ENCODE data around the gene IGF2BP2.

Gene IGF2BP2

GRCh38 chr3:185753354-185753753 is 71.5 kb downstream of the IGF2BP2 start:
- peaks cover 31% of the 10 kb centered on the region for H3K9me3 Mint-ChIP-seq
- no peaks in the 10 kb centered on the region for H3K27me3 Mint-ChIP-seq (ENCODE audit: low read depth, poor library complexity)
- TF ChIP-seq CTCF (IDR thresholded peaks at IDR 0.05), result no peak
- H3K4me1 Mint-ChIP-seq, result peaks cover 39% of the 10 kb centered on the region
- no peak overlapping the region for H3K4me3 Mint-ChIP-seq
- DNase-seq, result no peak
- no peak overlapping the region for H3K27ac Mint-ChIP-seq
- peaks cover 79% of the 10 kb centered on the region for H3K36me3 Mint-ChIP-seq (ENCODE audit: low read depth)

DNA sequence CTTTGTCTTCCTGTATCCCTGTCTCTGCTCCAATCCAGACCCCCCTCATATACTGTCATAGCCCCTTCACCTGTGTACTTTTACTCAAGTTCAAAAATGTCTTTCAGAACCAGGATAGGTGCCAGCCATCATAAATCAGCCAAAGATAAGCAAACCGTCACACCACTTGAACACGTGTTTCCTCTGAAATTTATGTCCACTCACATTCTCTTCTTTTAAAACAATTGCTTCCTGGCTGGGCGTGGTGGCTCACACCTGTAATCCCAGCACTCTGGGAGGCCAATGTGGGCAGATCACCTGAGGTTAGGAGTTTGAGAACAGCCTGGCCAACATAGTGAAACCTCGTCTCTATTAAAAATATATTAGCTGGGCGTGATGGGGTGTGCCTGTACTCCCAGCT is 74.1 kb downstream of the IGF2BP2 start:
- Mint-ChIP-seq H3K27me3 (ENCODE audit: low read depth, poor library complexity) (no peaks in the 10 kb centered on the region), H3K4me1 (peaks cover 51% of the 10 kb centered on the region), H3K9me3 (peaks cover 9% of the 10 kb centered on the region), H3K4me3 (no peak overlapping the region), H3K36me3 (ENCODE audit: low read depth) (peaks cover 53% of the 10 kb centered on the region), H3K27ac (peak overlapping the region; percentile 27)
- no peak for DNase-seq
- TF ChIP-seq CTCF (IDR thresholded peaks at IDR 0.05), result no peak

- no peaks in the 10 kb centered on the region for H3K27me3 Mint-ChIP-seq (ENCODE audit: low read depth, poor library complexity)
Measured at GRCh38 chr3:185750015-185750414, 74.8 kb downstream of the IGF2BP2 start.

GRCh38 chr3:185746470-185746869 is 78.4 kb downstream of the IGF2BP2 start:
- no peak for TF ChIP-seq CTCF (IDR thresholded peaks at IDR 0.05)
- H3K36me3 Mint-ChIP-seq (ENCODE audit: low read depth), result peaks cover 18% of the 10 kb centered on the region
- H3K4me3 Mint-ChIP-seq, result no peak overlapping the region
- peak overlapping the region; percentile 74 for H3K27ac Mint-ChIP-seq
- H3K4me1 Mint-ChIP-seq, result peaks cover 63% of the 10 kb centered on the region
- no peaks in the 10 kb centered on the region for H3K9me3 Mint-ChIP-seq
- DNase-seq, result no peak
- no peaks in the 10 kb centered on the region for H3K27me3 Mint-ChIP-seq (ENCODE audit: low read depth, poor library complexity)

More at GRCh38 chr3:185750015-185750414, 74.8 kb downstream of the IGF2BP2 start:
- Mint-ChIP-seq H3K4me3 (no peak overlapping the region), H3K27ac (peak overlapping the region; percentile 27), H3K4me1 (peaks cover 58% of the 10 kb centered on the region), H3K36me3 (ENCODE audit: low read depth) (peaks cover 46% of the 10 kb centered on the region), H3K9me3 (peaks cover 7% of the 10 kb centered on the region)
- no peak for DNase-seq
- no peak for TF ChIP-seq CTCF (IDR thresholded peaks at IDR 0.05)

DNA sequence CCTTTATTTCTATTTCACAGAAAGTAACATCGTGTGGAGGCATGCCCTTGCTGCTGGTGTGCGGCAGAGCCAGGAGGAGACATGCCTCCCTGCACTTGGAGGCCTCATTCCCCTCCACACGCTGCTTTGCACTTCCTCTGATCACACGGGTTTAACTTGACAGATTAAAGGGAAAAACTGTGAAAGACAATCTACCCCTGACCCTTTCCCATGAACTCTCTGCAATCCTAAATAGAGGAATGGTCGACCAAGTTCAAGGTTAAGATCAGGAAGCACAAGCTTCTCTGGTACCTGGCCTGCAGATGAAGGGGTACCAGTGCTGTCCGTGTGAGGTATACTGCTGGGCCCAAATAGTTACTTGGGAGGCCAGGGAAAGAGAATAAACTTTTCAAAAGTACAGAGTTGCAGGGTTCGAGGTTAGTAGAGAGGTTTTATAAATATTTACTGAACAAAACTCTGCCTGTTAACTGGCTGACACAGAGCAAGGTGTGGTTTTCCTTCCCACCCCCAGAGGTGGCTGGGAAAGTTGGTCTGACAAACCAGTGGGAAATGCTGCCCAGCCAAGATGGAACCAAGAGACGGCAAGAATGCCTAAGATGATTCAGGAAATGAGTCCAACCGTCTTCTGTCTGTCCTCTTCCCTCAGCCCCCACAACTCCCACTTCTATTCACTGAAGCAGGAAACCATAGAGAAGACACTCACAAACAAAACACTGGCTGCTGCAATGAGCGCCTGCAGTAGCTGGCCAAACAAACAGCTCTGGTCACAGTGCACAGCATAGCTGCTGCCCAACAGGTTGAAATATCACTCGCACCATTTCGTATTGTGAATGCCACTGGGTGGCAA is 79.6 kb downstream of the IGF2BP2 start:
- peaks cover 60% of the 10 kb centered on the region for H3K4me1 Mint-ChIP-seq
- H3K9me3 Mint-ChIP-seq, result no peaks in the 10 kb centered on the region
- peaks cover 8% of the 10 kb centered on the region for H3K36me3 Mint-ChIP-seq (ENCODE audit: low read depth)
- H3K4me3 Mint-ChIP-seq, result peak overlapping the region; percentile 14
- no peak for TF ChIP-seq CTCF (IDR thresholded peaks at IDR 0.05)
- peak; percentile 34 for DNase-seq
- H3K27me3 Mint-ChIP-seq (ENCODE audit: low read depth, poor library complexity), result no peaks in the 10 kb centered on the region
- peak overlapping the region; percentile 96 for H3K27ac Mint-ChIP-seq

DNA sequence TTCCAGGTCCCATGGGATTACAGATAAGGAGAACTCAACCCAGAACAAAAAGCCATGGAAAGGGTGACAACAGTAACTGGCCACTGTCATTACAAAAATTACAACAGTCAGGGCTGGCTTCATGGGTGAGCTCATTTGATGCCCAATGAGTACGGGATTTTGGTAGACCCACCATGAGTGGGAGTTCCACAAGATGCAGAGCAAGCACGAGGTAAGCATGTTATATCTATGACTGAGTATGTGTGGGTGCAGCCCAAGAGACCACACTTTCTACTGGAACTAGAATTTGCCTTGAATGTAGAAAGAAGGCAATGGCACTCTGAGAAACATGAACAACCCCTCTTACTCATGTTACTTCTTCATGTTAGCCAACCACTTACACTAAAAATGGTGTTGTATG is 83.3 kb downstream of the IGF2BP2 start:
- no peaks in the 10 kb centered on the region for H3K9me3 Mint-ChIP-seq
- H3K4me3 Mint-ChIP-seq, result no peak overlapping the region
- no peak overlapping the region for H3K27ac Mint-ChIP-seq
- no peak for TF ChIP-seq CTCF (IDR thresholded peaks at IDR 0.05)
- H3K4me1 Mint-ChIP-seq, result peaks cover 52% of the 10 kb centered on the region
- H3K36me3 Mint-ChIP-seq (ENCODE audit: low read depth), result peaks cover 7% of the 10 kb centered on the region
- H3K27me3 Mint-ChIP-seq (ENCODE audit: low read depth, poor library complexity), result no peaks in the 10 kb centered on the region
- no peak for DNase-seq

Measured in nephron progenitor cell (in vitro differentiated cells).